Measurements from ENCODE around the gene MOB3B. TPM values are rescaled to one million over a fixed set of nuclear protein-coding genes. Genes with fewer than 3 reads are reported as not detected.

The MOB3B gene
- total RNA-seq, 2 donors from 2014 or later: 1.2 to 1.6 TPM

GRCh38 chr9:27489087-27489876, 40.3 kb downstream of the MOB3B start:
- ATAC-seq: no peak
- DNase-seq: no peak
- intact Hi-C loops (cut with DNase I): no loop called here

GRCh38 chr9:27487927-27488326, 41.7 kb downstream of the MOB3B start:
- intact Hi-C loops (cut with DNase I): no loop called here
- ATAC-seq (no peak), DNase-seq (no peak)

GRCh38 chr9:27487128-27487640, 42.4 kb downstream of the MOB3B start:
- intact Hi-C loops (cut with DNase I): no loop called here
- DNase-seq: no peak
- no peak for ATAC-seq

GRCh38 chr9:27485158-27485557, 44.5 kb downstream of the MOB3B start:
- intact Hi-C loops (cut with DNase I): no loop called here
- ATAC-seq: no peak
- DNase-seq: no peak

GRCh38 chr9:27483576-27483975, 46.0 kb downstream of the MOB3B start:
- intact Hi-C loops (cut with DNase I): no loop called here

GRCh38 chr9:27482709-27483108, 46.9 kb downstream of the MOB3B start:
- ATAC-seq: no peak
- DNase-seq: no peak
- intact Hi-C loops (cut with DNase I): no loop called here

More at GRCh38 chr9:27483576-27483975, 46.0 kb downstream of the MOB3B start:
- ATAC-seq: no peak
- DNase-seq: no peak

- DNase-seq: no peak
- intact Hi-C loops (cut with DNase I): no loop called here
- no peak for ATAC-seq
Measured at GRCh38 chr9:27478322-27478721, 51.3 kb downstream of the MOB3B start.

- intact Hi-C loops (cut with DNase I): no loop called here
Measured at GRCh38 chr9:27476870-27477515, 52.6 kb downstream of the MOB3B start.

GRCh38 chr9:27475057-27475595, 54.5 kb downstream of the MOB3B start:
- DNase-seq (no peak), ATAC-seq (peak in 1 of 2 donors; percentile 62)
- intact Hi-C loops (cut with DNase I): no loop called here

More at GRCh38 chr9:27476870-27477515, 52.6 kb downstream of the MOB3B start:
- ATAC-seq: no peak
- DNase-seq: no peak

- intact Hi-C loops (cut with DNase I): no loop called here
- ATAC-seq (peak in 1 of 2 donors; percentile 26), DNase-seq (no peak)
Measured at GRCh38 chr9:27474305-27474704, 55.3 kb downstream of the MOB3B start.

GRCh38 chr9:27473111-27473529, 56.5 kb downstream of the MOB3B start:
- peak; percentile 39 for DNase-seq
- intact Hi-C loops (cut with DNase I): no loop called here
- ATAC-seq: peak; percentile 55 to 78

- DNase-seq: no peak
- intact Hi-C loops (cut with DNase I): no loop called here
- ATAC-seq: peak in 1 of 2 donors; percentile 38
Measured at GRCh38 chr9:27472195-27472594, 57.4 kb downstream of the MOB3B start.

GRCh38 chr9:27471789-27472188, 57.8 kb downstream of the MOB3B start:
- intact Hi-C loops (cut with DNase I): no loop called here
- no peak for ATAC-seq
- DNase-seq: no peak

GRCh38 chr9:27471366-27471765, 58.2 kb downstream of the MOB3B start:
- DNase-seq: no peak
- intact Hi-C loops (cut with DNase I): no loop called here
- no peak for ATAC-seq

- intact Hi-C loops (cut with DNase I): no loop called here
- no peak for DNase-seq
- ATAC-seq: no peak
Measured at GRCh38 chr9:27470291-27470856, 59.2 kb downstream of the MOB3B start.

- intact Hi-C loops (cut with DNase I): no loop called here
- ATAC-seq: no peak
Measured at GRCh38 chr9:27469550-27469949, 60.1 kb downstream of the MOB3B start.

GRCh38 chr9:27468462-27469110, 61.0 kb downstream of the MOB3B start:
- ATAC-seq: peak in 1 of 2 donors; percentile 66
- no peak for DNase-seq
- intact Hi-C loops (cut with DNase I): no loop called here

More at GRCh38 chr9:27469550-27469949, 60.1 kb downstream of the MOB3B start:
- no peak for DNase-seq

GRCh38 chr9:27468000-27468399, 61.6 kb downstream of the MOB3B start:
- intact Hi-C loops (cut with DNase I): no loop called here
- ATAC-seq: no peak
- DNase-seq: no peak

- intact Hi-C loops (cut with DNase I): no loop called here
- no peak for DNase-seq
- ATAC-seq: no peak
Measured at GRCh38 chr9:27467486-27467885, 62.1 kb downstream of the MOB3B start.

All from left cardiac atrium (tissue), 4 donors.